Epithelial cell of proximal tubule (primary cell): ENCODE results near the gene LIMK2. TPM values are rescaled to one million over a fixed set of nuclear protein-coding genes. Genes with fewer than 3 reads are reported as not detected.
"Not testable (repeated sequence)": the region's sequence is repeated elsewhere in the genome, so short reads cannot be mapped to it uniquely, and the experiment has no call there.

Experiments used
- DNase-seq: peaks from one replicate; pipeline ENCODE4 v3.0.0-alpha.2; 2011; ENCODE audit warnings: low read depth
- H3K4me3 ChIP-seq: 2 replicates; pipeline ENCODE4 v1.5.1; 2011; ENCODE audit warnings: low read depth, mild to moderate bottlenecking, low read length
- CTCF ChIP-seq: conservative IDR thresholded peaks from 2 replicates; pipeline ENCODE4 v1.5.1; 2012; ENCODE audit warnings: low read depth, mild to moderate bottlenecking, low read length
- total RNA-seq: library from RNA; depleted of rRNA; stranded (reverse); fragments of >200 nt; gene quantifications from 2 replicates; pipeline ENCODE4 v1.2.3, GENCODE V29; 2015

The LIMK2 gene
- total RNA-seq, 1 donor from 2014 or later = 26.5 TPM

- H3K4me3 ChIP-seq = no peak overlapping the region
- DNase-seq = no peak
- TF ChIP-seq CTCF = no peak
Measured at GRCh38 chr22:31300896-31301295, 88.8 kb downstream of the LIMK2 start.

- TF ChIP-seq CTCF = no peak
- no peak for DNase-seq
Measured at GRCh38 chr22:31302006-31302405, 89.9 kb downstream of the LIMK2 start.

DNA sequence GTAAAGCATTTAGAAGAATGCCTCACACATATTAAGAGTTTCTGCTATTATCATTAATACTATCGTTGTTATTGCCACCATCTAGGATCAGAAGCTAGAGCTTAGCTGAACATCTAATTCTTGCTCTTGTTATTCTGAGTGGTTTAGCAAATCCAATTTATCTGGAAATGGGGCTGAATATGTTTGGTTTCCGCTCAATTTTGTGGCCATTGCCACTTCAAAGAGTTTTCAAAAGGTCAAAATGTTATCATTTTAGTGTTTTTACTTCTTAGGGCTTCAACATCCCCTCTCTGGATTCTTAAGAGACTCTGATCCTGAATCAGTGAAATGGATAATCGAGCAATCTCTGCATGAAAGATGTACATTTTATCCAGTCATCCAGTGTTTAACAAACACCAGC, 90.4 kb downstream of the LIMK2 start:
- DNase-seq = no peak
- TF ChIP-seq CTCF = no peak
- no peak overlapping the region for H3K4me3 ChIP-seq

More at GRCh38 chr22:31302006-31302405, 89.9 kb downstream of the LIMK2 start:
- no peak overlapping the region for H3K4me3 ChIP-seq

DNA sequence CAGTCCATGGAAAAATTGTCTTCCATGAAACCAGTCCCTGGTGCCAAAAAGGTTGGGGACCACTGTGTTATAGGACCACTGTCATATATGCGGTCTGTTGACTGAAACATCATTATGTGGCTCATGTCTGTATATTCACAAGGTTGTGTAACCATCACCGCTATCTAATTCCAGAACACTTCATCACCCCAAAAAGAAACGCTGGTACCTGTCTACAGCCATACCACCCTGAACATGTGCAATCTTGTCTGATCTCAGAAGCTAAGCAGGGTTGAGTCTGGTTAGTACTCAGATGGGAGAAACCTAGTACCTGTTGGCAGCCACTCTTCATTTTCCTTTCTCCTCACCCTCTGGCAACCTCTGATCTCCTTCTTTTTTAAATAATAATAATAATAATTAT, 93.1 kb downstream of the LIMK2 start:
- TF ChIP-seq CTCF = no peak
- no peak for DNase-seq
- no peak overlapping the region for H3K4me3 ChIP-seq

DNA sequence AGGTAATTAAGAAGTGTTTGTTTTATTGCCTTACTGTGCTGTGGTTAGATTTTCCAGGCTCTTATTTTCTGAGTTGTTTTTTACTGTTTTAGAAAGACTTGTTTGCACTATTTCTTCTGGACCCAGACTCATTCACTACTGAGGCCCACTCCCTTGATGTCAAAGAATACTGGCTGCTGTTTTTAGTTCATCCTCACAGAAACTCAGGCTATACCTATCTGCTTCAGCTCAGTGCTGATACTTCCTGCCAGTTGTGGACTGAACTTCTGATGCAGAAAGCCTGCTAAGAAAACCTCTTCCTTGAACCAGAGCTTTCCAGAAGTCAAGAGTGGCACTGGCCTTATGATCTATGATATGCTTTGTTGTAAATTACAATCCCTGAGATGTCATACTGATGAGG, 96.1 kb downstream of the LIMK2 start:
- DNase-seq = no peak
- TF ChIP-seq CTCF = no peak
- H3K4me3 ChIP-seq = no peak overlapping the region

GRCh38 chr22:31313366-31314147, 101.5 kb downstream of the LIMK2 start:
- DNase-seq = no peak
- H3K4me3 ChIP-seq = no peak overlapping the region
- peak; percentile 92 for TF ChIP-seq CTCF

DNA sequence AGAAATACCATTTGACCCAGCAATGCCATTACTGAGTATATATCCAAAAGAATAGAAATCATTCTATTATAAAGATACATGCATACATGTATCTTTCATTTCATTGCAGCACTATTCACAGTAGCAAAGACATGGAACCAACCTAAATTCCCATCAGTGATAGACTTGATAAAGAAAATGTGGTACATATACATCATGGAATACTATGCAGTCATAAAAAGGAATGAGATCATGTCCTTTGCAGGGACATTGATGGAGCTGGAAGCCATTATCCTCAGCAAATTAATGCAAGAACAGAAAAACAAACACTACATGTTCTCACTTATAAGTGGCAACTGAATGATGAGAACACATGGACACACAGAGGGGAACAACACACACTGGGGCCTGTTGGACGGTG, 102.1 kb downstream of the LIMK2 start:
- DNase-seq, H3K4me3 ChIP-seq: not testable (repeated sequence)
